Psoas muscle (tissue), 8 donors: ENCODE results near the gene ADAMTS12. TPM values are rescaled to one million over a fixed set of nuclear protein-coding genes. Genes with fewer than 3 reads are reported as not detected.

Experiments used
- ATAC-seq, 4 donors: fragments of 200-7000 bp; cut with Tn5 transposase; one replicate each; pipeline ENCODE4 v1.9.1; 2020; ENCODE audit warnings: moderate library complexity in 3 of 4, mild to moderate bottlenecking in 2 of 4
- DNase-seq, 2 donors: peaks; one replicate each; pipeline ENCODE4 v3.0.0-alpha.2; 2020
- H3K27ac ChIP-seq: fragments of 200-600 bp; one replicate; pipeline ENCODE4 v1.8.0; 2022
- H3K27me3 ChIP-seq, 3 donors: fragments of 200-600 bp in 1 of 3; one replicate each; pipeline versions ENCODE4 v1.6.1 to v1.8.0; 2013 to 2022; ENCODE audit warnings: low read length in 2 of 3, mild to moderate bottlenecking in 2 of 3, moderate library complexity in 1 of 3; ENCODE audit not compliant: insufficient read depth in 3 of 3
- H3K36me3 ChIP-seq, 2 donors: fragments of 200-600 bp in 1 of 2; one replicate each; pipeline versions ENCODE4 v1.6.1 to v1.8.0; 2013 to 2022; ENCODE audit warnings: low read depth in 1 of 2, mild to moderate bottlenecking in 1 of 2, moderate library complexity in 1 of 2; ENCODE audit not compliant: insufficient read depth in 1 of 2
- H3K4me1 ChIP-seq: fragments of 200-600 bp; one replicate; pipeline ENCODE4 v1.8.0; 2022
- H3K4me3 ChIP-seq: fragments of 200-600 bp; one replicate; pipeline ENCODE4 v1.8.0; 2022; ENCODE audit warnings: mild to moderate bottlenecking
- H3K9me3 ChIP-seq: fragments of 200-600 bp; one replicate; pipeline ENCODE4 v1.8.0; 2022
- WGBS, 3 donors: extraction: QIAGEN DNeasy Blood & Tissue Kit; methylation state at CpG; one replicate each; pipeline versions ENCODE4 v1.1.6 to v1.1.7; 2013; 5-methylcytosine and 5-hydroxymethylcytosine counted together
- intact Hi-C, 2 donors: fragments of 100-400 bp; cut with DNase I; formaldehyde crosslinking; loops; one replicate each; pipeline versions ENCODE4 v1.11.0 to v1.14.2; 2022
- polyA plus RNA-seq, 3 donors: library from polyadenylated mRNA; stranded (reverse); fragments of 200-250 nt; gene quantifications; one replicate each; pipeline ENCODE4 v1.2.3, GENCODE V29; 2013
- total RNA-seq, 4 donors: library from RNA; stranded (reverse); fragmentation: NEBNext Ultra II Directional in 2 of 4; extraction: Animal tissue kit (Norgen Biotek cat#: 25700) in 2 of 4; gene quantifications; one replicate each; pipeline versions ENCODE4 v1.2.1 to v1.2.4, GENCODE V29; 2021 to 2023
- TF ChIP-seq, protein P1 (sequence below): fragments of 200-600 bp; IDR thresholded peaks from one replicate; pipeline ENCODE4 v1.8.0; 2022; ENCODE audit warnings: antibody characterized with exemption
- donor health status: healthy with polysubstance abuse.
- donor health status: DM: no; HTN: no; CAD: no; lungs with moderate emphysema.
- donor health status: Bipolar disorder and iron deficiency.
- donor health status: healthy.
- donor health status: DM: yes; HTN: yes; CAD: no.
- donor health status: DM: no; HTN: no; CAD: no.
- donor health status: DM: no; HTN: no; CAD: no.
- donor health status: DM: yes; HTN: yes; CAD: no.

ADAMTS12 gene
- total and polyA plus RNA-seq, 7 donors, result 0.19 to 1.2 (median 0.88) TPM

DNA sequence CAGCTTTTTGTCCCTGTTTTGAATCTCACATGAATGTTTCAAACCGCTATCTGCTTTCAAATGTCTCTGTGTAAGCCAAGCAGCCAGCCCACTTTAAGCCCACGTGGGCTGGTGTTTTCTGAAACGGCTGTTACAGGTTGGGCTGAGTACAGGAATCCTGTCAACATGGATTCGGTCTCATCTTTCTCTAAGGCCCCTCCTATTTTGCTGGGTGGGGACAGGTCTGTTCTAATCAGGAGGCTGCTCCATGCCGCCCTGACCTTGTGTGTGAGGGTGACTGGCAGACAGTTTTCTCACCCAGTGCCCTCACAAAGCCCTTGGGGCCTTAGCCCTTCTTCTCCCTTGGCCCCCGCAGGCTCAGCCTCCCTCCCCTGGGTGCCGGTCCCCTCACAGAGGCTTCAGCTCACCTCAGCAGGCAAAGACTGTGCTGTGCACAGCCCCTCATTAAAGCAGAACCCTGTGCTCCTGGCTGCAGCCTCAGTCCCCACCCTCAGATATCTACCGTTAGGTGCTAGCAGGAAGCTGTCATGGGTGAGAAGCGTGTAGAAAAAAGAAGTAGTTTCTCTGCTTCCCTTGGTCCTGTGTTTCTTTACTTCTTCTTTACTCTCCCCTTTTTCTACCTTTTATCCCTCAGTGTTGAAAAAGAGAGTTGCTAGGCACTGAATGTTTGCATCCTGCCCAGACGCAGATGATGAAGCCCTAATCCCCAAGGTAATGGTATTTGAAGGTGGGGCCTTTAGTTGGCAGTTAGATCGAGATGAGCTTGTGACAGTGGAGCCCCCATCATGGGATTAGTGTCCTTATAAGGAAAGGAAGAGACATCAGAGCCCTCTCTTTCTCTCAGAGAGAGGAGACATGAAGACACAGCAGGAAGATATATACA, 205.7 kb downstream of the ADAMTS12 start:
- DNase-seq (no peak), ATAC-seq (no peak)
- H3K9me3 ChIP-seq, result no peaks in the 10 kb centered on the region
- H3K27me3 ChIP-seq, result no peaks in the 10 kb centered on the region
- H3K4me3 ChIP-seq, result no peak overlapping the region
- intact Hi-C loops, result no loop called here
- TF ChIP-seq, protein P1, sequence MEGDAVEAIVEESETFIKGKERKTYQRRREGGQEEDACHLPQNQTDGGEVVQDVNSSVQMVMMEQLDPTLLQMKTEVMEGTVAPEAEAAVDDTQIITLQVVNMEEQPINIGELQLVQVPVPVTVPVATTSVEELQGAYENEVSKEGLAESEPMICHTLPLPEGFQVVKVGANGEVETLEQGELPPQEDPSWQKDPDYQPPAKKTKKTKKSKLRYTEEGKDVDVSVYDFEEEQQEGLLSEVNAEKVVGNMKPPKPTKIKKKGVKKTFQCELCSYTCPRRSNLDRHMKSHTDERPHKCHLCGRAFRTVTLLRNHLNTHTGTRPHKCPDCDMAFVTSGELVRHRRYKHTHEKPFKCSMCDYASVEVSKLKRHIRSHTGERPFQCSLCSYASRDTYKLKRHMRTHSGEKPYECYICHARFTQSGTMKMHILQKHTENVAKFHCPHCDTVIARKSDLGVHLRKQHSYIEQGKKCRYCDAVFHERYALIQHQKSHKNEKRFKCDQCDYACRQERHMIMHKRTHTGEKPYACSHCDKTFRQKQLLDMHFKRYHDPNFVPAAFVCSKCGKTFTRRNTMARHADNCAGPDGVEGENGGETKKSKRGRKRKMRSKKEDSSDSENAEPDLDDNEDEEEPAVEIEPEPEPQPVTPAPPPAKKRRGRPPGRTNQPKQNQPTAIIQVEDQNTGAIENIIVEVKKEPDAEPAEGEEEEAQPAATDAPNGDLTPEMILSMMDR, result no peak
- H3K27ac ChIP-seq, result no peak overlapping the region
- no peaks in the 10 kb centered on the region for H3K4me1 ChIP-seq
- WGBS, 3 donors, result 36 to 41% (median 40%) methylated on average over 11 of the region's 11 CpGs
- H3K36me3 ChIP-seq, result no peaks in the 10 kb centered on the region

- ATAC-seq (no peak), DNase-seq (no peak)
- H3K27ac ChIP-seq, result no peak overlapping the region
- TF ChIP-seq, protein P1, result no peak
- H3K4me1 ChIP-seq, result no peaks in the 10 kb centered on the region
- no peak overlapping the region for H3K4me3 ChIP-seq
- H3K36me3 ChIP-seq, result no peaks in the 10 kb centered on the region
- 57 to 72% (median 66%) methylated on average over 7 of the region's 7 CpGs for WGBS, 3 donors
- no peaks in the 10 kb centered on the region for H3K9me3 ChIP-seq
- H3K27me3 ChIP-seq, result no peaks in the 10 kb centered on the region
- intact Hi-C loops, result no loop called here
Observed at GRCh38 chr5:33684496-33685159, 207.2 kb downstream of the ADAMTS12 start.

- H3K9me3 ChIP-seq, result no peaks in the 10 kb centered on the region
- TF ChIP-seq, protein P1, result no peak
- H3K27ac ChIP-seq, result no peak overlapping the region
- intact Hi-C loops, result no loop called here
- H3K4me1 ChIP-seq, result no peaks in the 10 kb centered on the region
- WGBS, 3 donors, result 25 to 57% (median 35%) methylated on average over 2 of the region's 2 CpGs
- ATAC-seq, result no peak
- H3K27me3 ChIP-seq, result no peaks in the 10 kb centered on the region
- DNase-seq, result no peak
- no peak overlapping the region for H3K4me3 ChIP-seq
- no peaks in the 10 kb centered on the region for H3K36me3 ChIP-seq
Observed at GRCh38 chr5:33679791-33680190, 212.0 kb downstream of the ADAMTS12 start.

GRCh38 chr5:33675958-33676464, 215.8 kb downstream of the ADAMTS12 start:
- intact Hi-C loops, result no loop called here
- 62 to 64% (median 63%) methylated on average over 3 of the region's 3 CpGs for WGBS, 3 donors

More at GRCh38 chr5:33675958-33676464, 215.8 kb downstream of the ADAMTS12 start:
- TF ChIP-seq, protein P1, result no peak
- no peak overlapping the region for H3K4me3 ChIP-seq
- H3K4me1 ChIP-seq, result no peaks in the 10 kb centered on the region
- peaks cover 0 to 4% (median 0%) of the 10 kb centered on the region in 3 donors for H3K27me3 ChIP-seq
- ATAC-seq (no peak), DNase-seq (no peak)
- H3K9me3 ChIP-seq, result no peaks in the 10 kb centered on the region
- no peaks in the 10 kb centered on the region for H3K36me3 ChIP-seq
- no peak overlapping the region for H3K27ac ChIP-seq
